Activated T-helper 9 cell treated with anti-CD3 and anti-CD28 coated beads, Interleukin-2, amount 50 U/mL, for 16 hours (primary cell): ENCODE results near the gene SGF29.
"Not testable (repeated sequence)": the region's sequence is repeated elsewhere in the genome, so short reads cannot be mapped to it uniquely, and the experiment has no call there.

ENCODE experiments used
- DNase-seq: peaks from one replicate; pipeline ENCODE4 v3.0.0-alpha.2; 2020; ENCODE audit warnings: low read depth

The SGF29 gene

DNA sequence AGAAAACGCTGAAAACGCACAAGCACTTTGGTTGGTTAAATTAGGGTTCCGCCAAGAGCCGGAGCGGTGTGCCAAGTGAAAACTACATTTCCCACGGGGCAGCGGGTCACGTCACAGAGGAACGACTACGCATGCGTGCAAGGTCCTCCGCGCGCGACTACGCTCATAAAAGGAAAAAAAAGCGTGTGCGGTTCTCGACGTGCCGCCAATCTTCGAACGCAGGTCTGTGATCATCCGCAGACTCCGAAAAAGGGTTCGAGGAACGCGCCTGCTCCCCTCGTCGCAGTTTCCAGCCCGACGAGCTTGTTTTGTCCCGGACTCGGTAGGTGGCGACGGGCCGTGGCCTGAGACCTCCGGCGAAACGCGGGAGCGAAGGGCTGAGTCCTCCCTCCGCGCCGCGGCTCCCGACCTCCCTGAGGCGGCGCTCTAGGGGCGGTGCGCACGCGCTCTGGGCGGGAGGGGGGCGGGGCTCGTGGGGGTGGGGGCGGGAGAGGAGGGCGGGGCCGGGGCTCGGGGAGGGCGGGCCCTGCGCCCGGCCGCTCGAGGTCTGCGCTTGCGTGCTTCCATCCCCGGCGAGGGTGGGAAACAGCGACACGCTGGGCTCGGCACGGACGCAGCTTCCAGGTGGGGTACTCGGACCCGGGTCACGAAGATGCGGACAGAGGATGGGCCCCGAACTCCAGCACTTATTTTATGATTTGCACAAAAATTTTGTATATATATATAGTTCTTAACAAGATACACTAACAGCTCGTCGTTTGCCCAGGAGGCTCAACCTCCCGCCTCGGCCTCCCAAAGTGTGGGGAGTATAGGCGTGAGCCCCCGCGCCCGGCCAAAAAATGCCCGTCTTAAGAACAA, at the start of gene SGF29:
Gene SGF29, plus strand, starts transcription at position 145 of the 858 bp plus-strand sequence. CDS start 27,150 bp downstream, outside the sequence.
- DNase-seq, result peak; percentile 87

DNA sequence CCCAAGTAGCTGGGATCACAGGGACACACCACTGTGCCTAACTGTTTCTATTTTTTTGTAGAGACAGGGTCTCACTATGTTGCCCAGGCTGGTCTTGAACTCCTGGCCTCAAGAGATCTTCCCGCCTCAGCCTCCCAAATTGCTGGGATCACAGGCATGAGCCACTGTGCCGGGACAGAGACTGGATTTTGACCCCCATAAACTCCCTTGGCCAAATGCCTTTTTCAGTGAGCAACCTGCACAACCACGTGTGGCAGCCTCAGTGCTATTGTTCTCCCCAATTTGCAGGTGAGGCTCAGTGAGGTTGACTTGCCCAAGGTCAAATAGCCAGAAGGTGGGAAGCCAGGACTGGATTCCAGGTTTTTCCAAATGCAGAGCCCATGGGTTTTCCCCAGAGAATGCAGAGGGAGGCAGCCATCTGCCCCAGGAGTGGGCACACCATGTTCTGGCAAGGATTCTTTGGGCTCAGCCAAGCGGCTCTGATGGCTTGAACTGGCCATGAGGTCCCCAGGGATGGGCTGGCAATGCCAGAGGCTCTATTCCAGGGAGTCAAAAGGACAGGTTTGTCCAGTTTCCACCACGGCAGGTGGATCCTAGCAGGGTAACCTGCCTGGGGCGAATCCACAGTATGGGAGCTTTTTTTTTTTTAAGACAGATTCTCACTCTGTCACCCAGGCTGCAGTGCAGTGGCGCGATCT, 48.9 kb upstream of the SGF29 start:
- no peak for DNase-seq

DNA sequence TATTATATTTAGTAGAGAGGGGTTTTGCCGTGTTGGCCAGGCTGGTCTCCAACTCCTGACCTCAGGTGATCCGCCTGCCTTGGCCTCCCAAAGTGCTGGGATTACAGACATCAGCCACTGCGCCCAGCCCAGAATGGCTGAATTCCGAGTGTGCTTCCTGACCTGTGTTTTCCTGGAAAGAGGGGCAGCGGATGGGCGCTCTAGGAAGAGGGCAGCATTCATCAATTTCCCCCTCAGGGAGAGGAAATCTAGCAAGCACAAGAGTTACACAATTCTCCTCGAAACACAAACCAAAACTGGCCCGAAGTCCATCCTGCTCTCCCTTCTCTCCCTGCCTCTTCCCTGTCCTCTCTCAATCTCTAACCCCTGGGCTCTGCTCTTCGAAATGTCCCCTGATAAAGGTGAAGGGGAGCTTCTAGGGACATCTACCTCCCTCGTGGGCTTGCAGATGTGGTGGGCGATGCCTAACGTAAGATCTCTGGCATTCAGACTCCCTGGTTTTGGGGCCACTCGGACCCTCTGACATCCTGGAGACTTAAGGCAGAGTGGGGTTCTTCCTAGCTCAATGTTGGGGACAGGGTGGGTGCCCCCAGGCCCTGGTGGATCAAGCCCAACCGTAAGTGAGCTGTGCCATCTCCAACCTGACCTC, 48.1 kb upstream of the SGF29 start:
- no peak for DNase-seq

DNA sequence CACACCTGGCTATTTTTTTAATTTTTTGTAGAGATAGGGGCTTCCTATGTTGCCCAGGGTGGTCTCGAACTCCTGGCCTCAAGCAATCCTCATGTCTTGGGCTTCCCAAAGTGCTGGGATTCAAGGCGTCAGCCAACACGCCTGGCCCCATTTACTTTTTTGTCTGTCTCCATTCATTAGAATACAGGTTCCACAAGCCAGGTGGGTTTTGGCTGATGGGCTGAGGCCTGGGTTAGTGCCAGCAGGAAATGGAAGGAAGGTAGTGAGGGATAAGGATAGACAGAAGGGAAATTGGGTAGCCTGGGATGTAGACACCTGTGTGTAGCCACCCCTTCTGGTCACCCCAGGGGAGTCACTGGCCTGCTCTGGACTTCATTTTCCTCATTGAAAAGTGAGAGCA, 42.7 kb upstream of the SGF29 start:
- no peak for DNase-seq

DNA sequence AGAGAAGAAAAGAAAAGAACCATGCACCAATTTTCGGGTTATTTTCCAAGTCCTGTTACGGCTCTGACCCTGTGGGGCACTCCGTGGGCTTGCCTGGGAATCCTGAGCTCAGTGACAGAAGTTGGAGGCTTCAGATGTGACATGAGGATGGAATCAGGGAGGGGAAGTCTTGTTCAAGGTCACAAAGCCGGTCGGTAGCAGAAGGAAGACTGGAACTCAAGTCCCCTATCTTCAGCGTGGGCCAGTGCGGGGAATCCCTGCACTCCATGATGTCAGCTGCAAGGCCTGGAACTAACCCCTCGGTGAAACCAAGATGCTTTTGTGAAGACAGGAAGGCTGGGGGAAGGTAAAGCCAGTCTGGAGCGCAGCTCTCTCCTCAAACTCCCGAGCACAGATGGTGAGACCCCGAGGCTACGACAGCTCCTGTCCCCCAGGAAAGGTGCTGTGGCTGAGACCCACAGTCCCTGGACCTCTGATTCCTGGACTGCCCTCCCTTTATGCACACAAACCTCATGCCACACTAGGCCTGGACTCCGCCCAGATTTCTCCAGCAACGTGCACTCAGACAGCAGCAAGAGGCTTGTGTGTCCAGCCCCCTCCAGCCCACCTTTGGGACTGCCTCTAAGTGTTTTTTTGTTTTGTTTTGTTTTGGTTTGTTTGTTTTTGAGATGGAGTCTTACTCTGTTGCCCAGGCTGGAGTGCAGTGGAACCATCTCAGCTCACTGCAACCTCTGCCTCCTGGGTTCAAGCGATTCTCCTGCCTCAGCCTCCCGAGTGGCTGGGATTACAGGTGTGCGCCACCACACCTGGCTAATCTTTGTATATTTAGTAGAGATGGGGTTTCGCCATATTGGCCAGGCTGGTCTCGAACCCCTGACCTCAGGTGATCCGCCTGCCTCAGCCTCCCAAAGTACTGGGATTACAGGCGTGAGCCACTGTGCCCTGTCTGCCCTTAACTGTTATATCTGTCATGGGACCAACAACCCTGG, 41.6 kb upstream of the SGF29 start:
- DNase-seq, result no peak

DNA sequence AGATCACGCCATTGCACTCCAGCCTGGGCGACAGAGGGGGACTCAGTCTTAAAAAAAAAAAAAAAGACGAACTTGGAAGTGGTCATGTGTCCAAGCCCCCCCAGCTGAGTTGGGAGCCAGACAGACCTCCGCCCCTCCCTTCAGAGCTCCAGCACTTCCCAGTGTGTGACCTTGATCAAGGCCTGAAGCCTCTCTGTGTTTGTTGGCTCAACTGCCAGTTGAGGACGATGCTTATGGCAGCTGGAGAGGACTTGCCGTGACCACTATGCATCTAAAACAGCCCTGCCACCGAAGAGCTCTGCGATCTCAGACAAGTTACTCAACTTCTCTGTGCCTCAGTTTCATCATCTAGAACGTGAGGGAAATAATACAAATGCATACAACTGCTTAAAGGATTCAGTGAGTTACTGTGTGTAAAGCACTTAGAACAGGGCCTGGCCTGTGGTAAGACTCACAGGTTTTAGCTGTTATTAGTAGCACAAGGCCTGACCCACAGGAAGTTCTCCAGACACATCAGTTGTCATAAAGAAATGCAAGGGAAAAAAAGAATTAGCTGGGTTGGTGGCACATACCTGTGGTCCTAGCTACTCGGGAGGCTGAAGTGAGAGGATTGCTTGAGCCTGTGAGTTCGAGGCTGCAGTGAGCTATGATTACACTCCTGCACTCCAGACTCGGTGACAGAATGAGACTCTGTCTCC, 40.1 kb upstream of the SGF29 start:
- no peak for DNase-seq

DNA sequence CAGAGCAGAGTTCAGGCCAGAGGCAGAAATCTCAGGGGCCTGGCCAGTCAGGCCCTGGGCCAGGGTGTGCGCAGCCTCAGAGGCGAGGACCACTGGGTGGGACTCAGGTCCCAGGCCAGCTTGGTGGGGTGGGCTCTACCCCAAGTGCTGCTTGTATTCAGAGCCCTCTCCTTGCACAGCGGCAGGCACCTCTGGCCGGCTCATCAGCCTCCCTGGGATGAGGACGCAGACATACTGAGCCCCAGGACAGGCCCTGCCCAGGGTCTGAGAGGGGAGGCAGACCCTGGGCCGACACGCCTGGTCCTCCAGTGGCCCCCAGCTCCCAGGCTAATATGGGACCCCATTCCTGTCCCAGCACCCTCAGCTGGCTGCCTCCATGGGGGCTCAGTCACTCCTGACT, 39.5 kb upstream of the SGF29 start:
- no peak for DNase-seq

DNA sequence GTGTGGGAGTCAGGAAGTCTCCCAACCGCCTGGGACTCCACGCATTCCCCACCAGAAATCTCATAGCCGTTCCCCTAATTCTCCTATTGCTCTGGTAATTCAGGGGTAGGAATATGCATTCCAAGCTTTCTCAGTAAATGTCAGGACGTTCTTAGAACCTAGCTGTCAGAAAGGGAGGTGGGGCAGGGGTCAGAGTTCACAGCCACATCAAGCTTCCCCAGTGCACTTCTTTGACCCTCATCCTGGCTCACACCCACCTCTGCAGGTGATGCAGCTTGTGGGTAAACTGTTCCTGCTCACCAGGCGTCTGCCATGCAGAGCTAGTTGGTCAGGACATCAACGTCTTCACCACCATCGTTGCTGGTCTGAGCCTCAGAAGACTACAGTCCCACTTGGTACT, 33.0 kb upstream of the SGF29 start:
- no peak for DNase-seq

DNA sequence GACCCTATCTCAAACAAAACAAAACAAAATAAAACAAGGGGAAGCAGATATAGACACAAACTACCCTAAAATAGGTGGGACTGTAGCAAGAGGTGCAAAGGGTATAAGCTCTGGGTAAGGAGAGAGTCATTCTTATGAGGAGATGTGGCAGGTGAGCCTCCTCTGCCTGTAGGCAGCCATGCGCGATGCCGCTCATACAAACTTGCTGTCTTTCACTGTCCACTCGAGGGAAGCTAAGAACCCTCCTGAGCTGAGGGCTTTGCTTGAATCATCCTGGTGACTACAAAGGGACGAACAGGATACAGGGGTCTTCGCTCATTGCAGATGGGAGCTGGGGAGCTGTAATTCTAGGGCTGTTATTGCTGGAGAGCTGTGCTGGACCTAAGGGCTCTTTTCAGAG, 32.3 kb upstream of the SGF29 start:
- no peak for DNase-seq

DNA sequence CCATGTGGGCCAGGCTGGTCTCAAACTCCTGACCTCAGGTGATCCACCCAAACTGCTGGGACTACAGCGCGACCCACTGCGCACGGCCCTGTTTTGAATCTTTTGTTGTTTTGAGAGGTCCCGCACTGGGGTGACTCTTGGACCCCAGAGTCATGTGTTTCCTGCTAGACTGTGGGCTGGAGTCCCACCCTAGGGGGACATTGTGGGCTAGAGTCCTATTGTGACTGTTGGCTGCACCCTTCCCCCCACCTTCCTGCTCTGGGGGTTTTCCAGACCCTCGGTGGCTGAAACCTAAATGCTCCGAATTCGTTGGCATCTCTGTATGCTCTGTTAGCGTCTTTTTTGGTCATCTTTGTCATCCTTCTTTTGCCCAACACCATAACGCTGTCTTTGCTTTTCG, 30.9 kb upstream of the SGF29 start:
- no peak for DNase-seq

DNA sequence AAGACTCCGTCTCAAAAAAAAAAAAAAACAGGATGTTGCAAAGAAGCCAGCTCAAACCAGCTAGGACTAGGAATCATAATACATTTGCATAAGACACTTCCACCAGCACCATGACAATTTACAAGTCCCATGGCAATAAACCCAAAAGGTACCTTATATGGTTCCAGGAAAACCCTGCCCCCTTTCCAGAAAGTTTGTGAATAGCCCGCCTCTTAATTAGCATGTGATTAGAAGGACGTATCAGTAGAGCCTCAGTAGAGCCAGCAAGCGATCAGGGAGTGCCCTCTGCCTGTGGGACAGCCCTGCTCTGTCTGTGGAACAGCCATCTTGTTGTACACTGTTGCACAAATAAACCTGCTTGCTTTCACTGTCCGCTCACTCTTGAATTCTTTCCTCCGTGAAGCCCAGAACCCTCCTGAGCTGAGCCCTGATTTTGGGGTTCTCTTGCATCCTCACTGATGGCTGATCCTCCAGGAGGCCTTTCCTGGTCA, 29.0 kb upstream of the SGF29 start:
- no peak for DNase-seq

DNA sequence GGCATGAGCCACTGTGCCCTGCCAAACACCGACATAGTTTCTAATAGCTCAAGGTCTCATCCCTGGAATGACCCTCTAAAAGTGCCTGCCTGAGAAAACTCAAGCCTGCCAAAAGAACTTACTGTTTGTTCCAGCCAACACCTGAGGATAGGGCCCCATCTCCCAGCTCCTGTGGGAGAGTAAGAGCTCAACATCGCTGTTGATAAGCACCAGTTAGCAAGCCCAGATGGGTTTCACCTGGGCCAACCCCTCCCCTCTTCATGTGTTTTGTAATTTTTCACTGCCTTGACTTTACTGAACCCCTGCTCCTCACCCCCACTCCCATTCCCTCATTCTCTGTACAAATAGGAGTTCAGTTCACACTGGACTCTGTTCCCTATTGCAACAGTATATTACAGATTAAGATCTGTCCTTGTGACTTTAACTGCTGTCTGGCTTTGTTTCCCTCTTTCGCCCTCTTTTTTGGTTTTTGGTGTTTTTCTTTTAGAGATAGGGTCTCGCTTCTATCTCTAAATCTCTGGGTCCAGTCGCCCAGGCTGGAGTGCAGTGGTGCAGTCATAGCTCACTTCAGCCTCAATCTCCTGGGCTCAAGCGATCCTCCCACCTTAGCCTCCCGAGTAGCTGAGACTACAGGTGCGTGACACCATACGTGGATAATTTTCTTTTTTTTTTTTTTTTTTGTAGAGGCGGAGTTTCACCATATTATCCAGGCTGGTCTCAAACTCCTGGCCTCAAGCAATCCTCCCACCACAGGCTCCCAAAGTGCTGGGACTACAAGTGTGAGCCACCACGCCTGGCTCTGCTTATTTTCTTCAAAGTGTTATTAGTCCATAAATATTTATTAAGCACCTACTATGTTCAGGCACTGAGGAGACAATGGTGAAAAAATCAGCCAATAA, 27.3 kb upstream of the SGF29 start:
- no peak for DNase-seq

DNA sequence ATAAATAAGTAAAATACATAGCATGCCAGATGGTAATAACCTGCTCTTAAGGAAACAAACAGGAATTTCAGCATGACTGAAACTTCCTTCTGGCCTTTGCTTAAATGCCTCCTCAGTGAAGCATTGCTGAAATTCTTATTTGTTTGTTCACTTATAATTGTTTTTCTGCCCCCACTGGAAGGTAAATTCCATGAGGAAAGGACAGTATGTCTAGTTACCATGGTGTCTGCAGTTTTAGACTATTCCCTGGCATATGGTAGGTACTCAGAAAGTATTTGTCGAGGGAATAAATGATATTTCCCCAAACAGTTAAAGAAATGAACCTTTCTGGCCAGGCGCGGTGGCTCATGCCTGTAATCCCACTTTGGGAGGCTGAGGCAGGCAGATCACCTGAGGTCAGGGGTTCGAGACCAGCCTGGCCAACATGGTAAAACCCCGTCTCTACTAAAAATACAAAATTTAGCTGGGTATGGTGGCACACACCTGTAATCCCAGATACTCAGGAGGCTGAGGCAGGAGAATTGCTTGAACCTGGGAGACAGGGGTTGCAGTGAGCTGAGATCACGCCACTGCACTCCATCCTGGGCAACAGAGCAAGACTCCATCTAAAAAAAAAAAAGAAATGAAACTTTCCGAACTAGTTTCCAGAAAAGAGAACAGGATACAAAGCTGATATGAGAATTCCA, 26.5 kb upstream of the SGF29 start:
- DNase-seq, result not testable (repeated sequence)

DNA sequence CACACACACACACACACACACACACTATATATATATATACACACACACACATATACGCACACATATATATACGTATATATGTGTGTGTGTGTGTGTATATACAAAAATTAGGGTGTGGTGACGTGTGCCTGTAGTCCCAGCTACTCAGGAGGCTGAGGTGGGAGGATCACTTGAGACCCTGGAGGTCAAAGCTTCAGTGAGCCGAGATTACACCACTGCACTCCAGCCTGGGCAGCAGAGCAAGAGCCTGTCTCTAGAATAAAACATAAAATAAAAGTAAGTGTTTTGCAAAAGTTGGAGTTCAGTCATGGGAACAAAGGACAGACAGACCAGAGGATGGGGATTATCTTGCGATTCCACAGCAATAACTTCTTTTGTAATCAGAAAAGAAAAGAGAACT, 25.7 kb upstream of the SGF29 start:
- no peak for DNase-seq

DNA sequence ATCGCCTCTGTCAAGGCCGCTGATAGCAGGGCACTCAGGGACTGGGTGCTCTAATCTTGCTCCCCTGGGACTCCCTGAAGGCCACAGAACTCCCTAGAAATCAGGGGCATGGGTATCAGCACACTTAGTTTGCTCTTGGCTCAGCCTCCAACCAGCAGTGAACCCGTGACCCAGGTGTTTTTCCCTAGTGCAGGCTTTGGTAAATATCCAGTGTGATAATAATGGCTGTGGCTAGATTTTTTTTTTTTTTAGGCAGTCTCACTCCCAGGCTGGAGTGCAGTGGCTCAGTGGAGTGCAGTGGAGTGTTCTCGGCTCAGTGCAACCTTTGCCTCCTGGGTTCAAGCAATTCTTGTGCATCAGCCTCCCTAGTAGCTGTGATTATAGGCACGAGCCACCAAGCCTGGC, 25.3 kb upstream of the SGF29 start:
- DNase-seq, result no peak

DNA sequence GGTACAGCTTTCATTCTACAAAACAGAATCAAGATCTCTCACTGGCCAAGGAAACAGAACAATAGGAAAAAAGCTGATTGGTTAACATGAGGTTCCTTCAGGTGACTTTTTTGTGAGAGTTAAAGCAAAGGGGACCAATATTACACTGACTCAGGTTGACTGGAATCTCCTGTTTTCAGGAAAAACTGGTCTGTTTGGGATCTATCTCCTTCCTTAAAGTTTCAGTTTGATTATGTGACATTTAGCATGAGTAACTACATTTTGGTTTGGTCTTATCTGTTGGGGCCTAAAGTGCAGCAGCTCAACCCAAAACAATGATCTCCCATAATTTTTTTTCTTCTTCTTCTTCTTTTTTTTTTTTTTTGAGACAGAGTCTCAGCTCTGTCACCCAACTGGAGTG, 24.6 kb upstream of the SGF29 start:
- DNase-seq, result no peak

DNA sequence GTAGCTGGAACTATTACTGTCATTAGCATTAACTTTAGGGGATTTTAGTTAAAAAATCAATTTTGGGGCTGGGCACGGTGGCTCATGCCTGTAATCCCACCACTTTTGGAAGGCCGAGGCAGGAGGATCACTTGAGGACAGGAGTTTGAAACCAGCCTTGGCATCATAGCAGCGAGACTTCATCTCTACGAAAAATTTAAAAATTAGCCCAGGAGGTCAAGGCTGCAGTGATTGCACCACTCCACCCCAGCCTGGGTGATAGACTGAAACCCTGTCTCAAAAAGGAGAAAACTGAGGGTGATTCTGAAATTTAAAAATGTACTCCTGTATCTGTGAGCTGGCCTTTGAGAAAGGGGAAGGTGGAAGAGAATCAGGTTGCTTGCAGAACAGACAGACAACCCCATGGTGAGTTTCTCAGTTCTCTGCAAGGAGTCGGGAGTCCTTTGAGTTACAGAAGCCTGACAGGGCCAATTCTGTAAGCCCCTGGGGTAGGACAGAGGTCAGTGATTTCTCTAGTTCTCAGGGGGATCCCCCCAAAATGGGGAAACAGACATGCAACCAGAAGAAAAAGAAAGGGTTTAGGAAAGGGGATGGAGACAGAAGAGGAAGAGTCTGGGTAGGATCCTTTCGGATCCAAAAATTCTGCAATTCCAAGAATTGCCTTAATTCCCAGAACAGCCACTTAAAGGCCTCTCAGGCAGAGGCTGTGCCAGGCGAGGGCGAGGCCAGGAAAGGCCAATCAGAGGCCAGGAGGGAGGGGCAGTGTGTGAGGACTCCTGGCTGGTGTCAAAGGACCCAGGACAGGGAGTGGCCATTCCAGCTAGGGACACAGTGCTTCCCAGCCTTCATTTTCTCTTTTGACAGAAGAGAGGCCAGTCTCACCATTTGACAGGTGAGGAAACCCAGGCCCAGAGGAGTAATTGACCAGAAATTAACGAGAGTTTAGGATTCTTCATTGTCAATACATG, 21.7 kb upstream of the SGF29 start:
- DNase-seq, result no peak
